KMS-11 (cell line): ENCODE results near the gene EFNA4.

Experiments used
- H2AFZ ChIP-seq: fragments of 200-600 bp; sonication (generic); 2 replicates; pipeline ENCODE4 v1.6.1; 2016; ENCODE audit warnings: antibody characterized with exemption, mixed run types, low read depth
- H3K27ac ChIP-seq: fragments of 200-600 bp; sonication (generic); 2 replicates; pipeline ENCODE4 v1.6.1; 2016; ENCODE audit warnings: mild to moderate bottlenecking, mixed run types
- H3K27me3 ChIP-seq: fragments of 200-600 bp; sonication (generic); 2 replicates; pipeline ENCODE4 v1.6.1; 2017; ENCODE audit warnings: mild to moderate bottlenecking, low read depth, mixed run types, moderate library complexity; ENCODE audit not compliant: insufficient read depth
- H3K36me3 ChIP-seq: fragments of 200-600 bp; sonication (generic); 2 replicates; pipeline ENCODE4 v1.6.1; 2017; ENCODE audit warnings: mild to moderate bottlenecking, mixed run types; ENCODE audit not compliant: insufficient read depth
- H3K4me1 ChIP-seq: fragments of 200-600 bp; sonication (generic); 2 replicates; pipeline ENCODE4 v1.6.1; 2016; ENCODE audit warnings: mild to moderate bottlenecking, low read depth, mixed run types; ENCODE audit not compliant: poor library complexity, severe bottlenecking
- H3K4me2 ChIP-seq: fragments of 200-600 bp; sonication (generic); 2 replicates; pipeline ENCODE4 v1.7.0; 2016; ENCODE audit warnings: mild to moderate bottlenecking, mixed run types
- H3K4me3 ChIP-seq: fragments of 200-600 bp; sonication (generic); IDR thresholded peaks from 2 replicates; pipeline ENCODE4 v1.6.1; 2017; ENCODE audit warnings: low read depth, low read length, mixed read lengths; ENCODE audit not compliant: insufficient read depth
- H3K79me2 ChIP-seq: fragments of 200-600 bp; sonication (generic); 2 replicates; pipeline ENCODE4 v1.6.1; 2016; ENCODE audit warnings: low read depth, mixed run types; ENCODE audit not compliant: insufficient read depth
- H3K9ac ChIP-seq: fragments of 200-600 bp; sonication (generic); 2 replicates; pipeline ENCODE4 v1.6.1; 2016; ENCODE audit warnings: mild to moderate bottlenecking, mixed run types
- H4K20me1 ChIP-seq: fragments of 200-600 bp; sonication (generic); 2 replicates; pipeline ENCODE4 v1.6.1; 2016; ENCODE audit warnings: mild to moderate bottlenecking, mixed run types; ENCODE audit not compliant: insufficient read depth
- CTCF ChIP-seq: fragments of 200-600 bp; sonication (generic); conservative IDR thresholded peaks from 2 replicates; pipeline ENCODE4 v1.6.1; 2017; ENCODE audit warnings: low read depth, mild to moderate bottlenecking, antibody characterized with exemption, low read length, moderate library complexity, mixed read lengths

The EFNA4 gene

GRCh38 chr1:155026154-155026553 is 37.4 kb upstream of the EFNA4 start:
- H3K4me2 ChIP-seq = no peak overlapping the region
- no peaks in the 10 kb centered on the region for H3K4me1 ChIP-seq
- no peak overlapping the region for H3K27ac ChIP-seq
- no peaks in the 10 kb centered on the region for H3K79me2 ChIP-seq
- no peaks in the 10 kb centered on the region for H4K20me1 ChIP-seq
- no peak overlapping the region for H2AFZ ChIP-seq
- H3K36me3 ChIP-seq = no peaks in the 10 kb centered on the region
- no peak overlapping the region for H3K4me3 ChIP-seq
- H3K9ac ChIP-seq = no peak overlapping the region
- no peak for TF ChIP-seq CTCF
- peaks cover 15% of the 10 kb centered on the region; the same call in 1 of the 2 replicates for H3K27me3 ChIP-seq

- TF ChIP-seq CTCF = no peak
- Histone ChIP-seq H4K20me1 (no peaks in the 10 kb centered on the region), H3K27ac (no peak overlapping the region), H3K79me2 (no peaks in the 10 kb centered on the region), H3K27me3 (peaks cover 16% of the 10 kb centered on the region; the same call in 1 of the 2 replicates), H3K4me1 (no peaks in the 10 kb centered on the region), H3K9ac (no peak overlapping the region), H2AFZ (no peak overlapping the region), H3K36me3 (no peaks in the 10 kb centered on the region), H3K4me3 (no peak overlapping the region), H3K4me2 (no peak overlapping the region)
Measured at GRCh38 chr1:155026588-155026987, 37.0 kb upstream of the EFNA4 start.

GRCh38 chr1:155029513-155030242 is 33.9 kb upstream of the EFNA4 start:
- Histone ChIP-seq H4K20me1 (no peaks in the 10 kb centered on the region), H3K4me3 (no peak overlapping the region), H3K79me2 (no peaks in the 10 kb centered on the region), H2AFZ (no peak overlapping the region), H3K27ac (no peak overlapping the region), H3K9ac (no peak overlapping the region), H3K36me3 (no peaks in the 10 kb centered on the region), H3K4me2 (no peak overlapping the region), H3K27me3 (peaks cover 39% of the 10 kb centered on the region; the same call in 1 of the 2 replicates), H3K4me1 (no peaks in the 10 kb centered on the region)
- no peak for TF ChIP-seq CTCF

- H3K4me3 ChIP-seq = no peak overlapping the region
- H3K4me1 ChIP-seq = no peaks in the 10 kb centered on the region
- H3K27me3 ChIP-seq = peaks cover 41% of the 10 kb centered on the region; the same call in 1 of the 2 replicates
- no peaks in the 10 kb centered on the region for H3K36me3 ChIP-seq
- H3K27ac ChIP-seq = no peak overlapping the region
- H3K4me2 ChIP-seq = no peak overlapping the region
- no peaks in the 10 kb centered on the region for H4K20me1 ChIP-seq
- no peak for TF ChIP-seq CTCF
- no peak overlapping the region for H2AFZ ChIP-seq
- H3K9ac ChIP-seq = no peak overlapping the region
- no peaks in the 10 kb centered on the region for H3K79me2 ChIP-seq
Measured at GRCh38 chr1:155030243-155030795, 33.2 kb upstream of the EFNA4 start.
